ENCODE results near the gene PXYLP1.

The PXYLP1 gene

DNA sequence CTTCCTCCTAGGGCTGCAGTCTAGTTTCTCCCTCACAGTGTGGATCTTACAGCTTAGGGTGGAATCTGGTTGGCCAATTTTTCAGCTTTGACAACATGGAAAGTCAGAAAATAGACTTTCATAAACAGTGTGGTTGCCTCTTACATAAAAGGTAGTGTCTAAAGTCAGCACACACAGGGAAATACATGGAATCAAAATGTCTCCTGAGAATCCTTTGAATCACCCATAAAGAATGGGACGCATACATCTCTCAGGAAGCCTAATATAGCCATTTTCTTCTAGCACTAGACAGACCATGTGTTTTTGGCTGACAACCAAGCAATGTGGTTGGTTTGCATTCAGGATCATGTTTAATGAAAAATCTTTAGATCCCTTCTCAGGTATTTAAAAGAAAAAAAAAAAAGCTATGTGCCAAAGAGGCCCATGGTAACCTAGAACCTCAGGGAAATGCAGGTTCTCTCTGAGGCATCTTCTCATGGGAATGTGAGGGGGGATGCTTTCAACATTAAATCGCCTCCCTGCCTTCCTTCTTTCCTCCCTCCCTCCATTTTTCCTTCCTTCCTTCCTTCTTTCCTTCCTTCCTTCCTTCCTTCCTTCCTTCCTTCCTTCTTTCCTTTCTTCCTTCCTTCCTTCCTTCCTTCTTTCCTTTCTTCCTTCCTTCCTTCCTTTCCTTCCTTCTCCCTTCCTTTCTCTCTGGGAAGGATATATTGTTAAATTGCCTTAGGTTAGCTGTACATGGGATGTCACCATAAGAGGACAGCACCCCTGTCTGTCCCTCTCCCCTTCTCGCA is 102.4 kb downstream of the PXYLP1 start:
- TF ChIP-seq, protein P1, sequence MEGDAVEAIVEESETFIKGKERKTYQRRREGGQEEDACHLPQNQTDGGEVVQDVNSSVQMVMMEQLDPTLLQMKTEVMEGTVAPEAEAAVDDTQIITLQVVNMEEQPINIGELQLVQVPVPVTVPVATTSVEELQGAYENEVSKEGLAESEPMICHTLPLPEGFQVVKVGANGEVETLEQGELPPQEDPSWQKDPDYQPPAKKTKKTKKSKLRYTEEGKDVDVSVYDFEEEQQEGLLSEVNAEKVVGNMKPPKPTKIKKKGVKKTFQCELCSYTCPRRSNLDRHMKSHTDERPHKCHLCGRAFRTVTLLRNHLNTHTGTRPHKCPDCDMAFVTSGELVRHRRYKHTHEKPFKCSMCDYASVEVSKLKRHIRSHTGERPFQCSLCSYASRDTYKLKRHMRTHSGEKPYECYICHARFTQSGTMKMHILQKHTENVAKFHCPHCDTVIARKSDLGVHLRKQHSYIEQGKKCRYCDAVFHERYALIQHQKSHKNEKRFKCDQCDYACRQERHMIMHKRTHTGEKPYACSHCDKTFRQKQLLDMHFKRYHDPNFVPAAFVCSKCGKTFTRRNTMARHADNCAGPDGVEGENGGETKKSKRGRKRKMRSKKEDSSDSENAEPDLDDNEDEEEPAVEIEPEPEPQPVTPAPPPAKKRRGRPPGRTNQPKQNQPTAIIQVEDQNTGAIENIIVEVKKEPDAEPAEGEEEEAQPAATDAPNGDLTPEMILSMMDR (IDR thresholded peaks at IDR 0.05; ENCODE audit: low read depth, low read length): no peak

DNA sequence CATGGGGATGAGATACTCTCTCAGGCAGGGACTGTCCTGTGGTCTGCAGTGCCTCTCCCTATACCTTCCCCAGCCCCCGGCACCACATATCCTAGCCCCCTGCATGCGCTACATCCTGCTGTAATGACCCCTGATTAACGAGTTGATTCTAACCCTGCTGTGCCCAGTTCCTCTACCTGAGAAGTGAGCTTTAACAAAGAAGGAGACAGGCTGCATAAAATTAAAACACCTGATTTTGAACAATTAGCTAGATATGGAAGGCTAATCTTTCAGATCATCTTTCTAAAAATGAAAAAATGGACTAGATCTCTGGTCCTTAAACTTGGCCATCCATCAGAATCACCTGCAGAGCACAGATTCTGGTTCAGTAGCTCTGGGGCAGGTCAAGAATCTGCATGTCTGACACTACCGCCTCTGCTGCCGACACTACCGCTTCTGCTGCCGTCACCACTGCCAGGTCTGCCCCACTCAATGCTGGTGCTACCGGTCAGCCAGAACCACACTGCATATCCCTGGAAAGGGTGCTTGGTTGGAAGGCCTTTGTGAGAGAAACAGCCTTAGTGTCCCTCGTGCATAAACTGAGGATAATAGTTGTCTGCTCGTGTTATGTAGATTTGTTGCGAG is 103.1 kb downstream of the PXYLP1 start:
- TF ChIP-seq, protein P1 (IDR thresholded peaks at IDR 0.05; ENCODE audit: low read depth, low read length): no peak
- H3K4me3 ChIP-seq (ENCODE audit: low read depth, low read length): no peak overlapping the region

More for the DNA sequence above, 102.4 kb downstream of the PXYLP1 start:
- no peak overlapping the region for H3K4me3 ChIP-seq (ENCODE audit: low read depth, low read length)

DNA sequence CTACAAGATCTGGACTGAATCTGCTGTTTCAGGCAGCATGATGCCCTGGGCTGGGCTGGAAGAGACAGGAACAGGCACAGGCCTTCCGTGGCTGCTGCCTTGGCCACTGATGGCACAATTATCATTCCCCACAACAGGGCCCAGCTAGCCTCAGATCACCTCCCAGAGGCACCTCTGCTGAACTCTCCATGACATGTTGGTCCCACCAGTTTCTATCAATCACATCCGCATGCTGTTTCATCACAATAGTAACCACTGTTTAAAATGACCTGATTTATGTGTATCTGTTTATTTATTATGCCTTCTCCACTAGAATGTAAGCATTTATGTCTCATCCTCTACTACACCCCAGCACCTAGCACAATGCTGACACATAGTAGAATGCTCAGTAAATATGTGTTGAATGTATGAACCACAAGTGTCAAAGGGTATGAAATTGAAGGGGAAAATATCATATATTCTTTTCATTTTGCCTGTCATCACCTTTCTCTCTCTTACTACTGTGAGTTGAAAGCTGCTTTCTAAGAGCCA is 104.0 kb downstream of the PXYLP1 start:
- TF ChIP-seq, protein P1 (IDR thresholded peaks at IDR 0.05; ENCODE audit: low read depth, low read length): no peak
- no peak overlapping the region for H3K4me3 ChIP-seq (ENCODE audit: low read depth, low read length)

DNA sequence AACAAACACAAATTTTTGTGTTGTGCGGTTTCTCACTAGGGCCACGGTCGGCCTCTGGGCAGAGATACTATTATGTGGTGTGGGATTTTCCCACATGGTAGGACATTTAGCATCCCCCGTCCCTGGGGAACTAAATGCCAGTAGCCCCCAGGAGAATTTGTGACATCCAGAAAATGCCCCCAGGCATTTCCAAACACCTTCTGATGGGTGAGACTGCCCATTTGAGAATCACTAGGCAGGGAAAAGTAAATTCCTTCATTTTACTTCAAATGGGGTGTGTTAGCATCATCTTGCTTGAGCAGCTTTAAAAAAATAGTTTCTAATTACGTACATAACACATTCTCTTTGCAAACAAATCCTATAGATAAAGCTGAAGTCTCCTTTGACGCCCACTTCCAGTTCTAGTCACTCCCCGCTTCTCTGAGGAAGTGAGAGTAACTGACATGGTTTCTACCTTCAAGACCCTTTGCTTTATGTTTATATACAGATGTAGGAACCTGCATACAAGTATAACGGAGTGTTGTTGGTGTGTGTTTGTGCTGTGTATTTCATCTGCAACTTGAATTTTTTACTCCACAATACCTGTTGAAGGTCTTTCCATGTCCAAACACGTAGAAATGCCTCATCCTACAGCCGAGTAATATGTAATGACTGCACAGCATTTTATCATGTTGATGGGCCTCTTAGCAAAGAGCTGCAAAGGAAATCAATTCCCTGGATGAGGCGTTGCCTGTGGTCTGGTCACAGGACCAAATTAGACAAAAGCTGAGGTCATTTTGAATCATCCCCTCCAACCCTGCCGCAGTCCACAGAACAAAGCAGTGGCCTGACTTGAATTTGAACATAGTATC is 105.3 kb downstream of the PXYLP1 start:
- H3K4me3 ChIP-seq (ENCODE audit: low read depth, low read length): no peak overlapping the region
- TF ChIP-seq, protein P1 (IDR thresholded peaks at IDR 0.05; ENCODE audit: low read depth, low read length): no peak

DNA sequence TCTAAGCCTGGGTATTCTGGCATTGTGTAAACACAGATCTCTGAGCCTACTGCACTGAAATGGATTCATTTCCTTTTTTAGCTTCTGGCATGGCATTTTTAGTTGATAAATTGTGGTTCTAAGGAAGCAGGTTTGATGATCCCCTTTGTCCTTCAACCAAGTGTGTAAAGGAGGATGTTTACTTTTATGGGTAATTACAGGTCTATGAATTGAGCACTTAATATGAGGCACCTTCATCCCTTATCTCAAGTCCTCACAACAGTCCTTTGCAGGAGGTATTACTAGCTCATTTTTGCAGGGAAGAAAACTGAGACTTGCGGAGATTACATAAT is 105.9 kb downstream of the PXYLP1 start:
- TF ChIP-seq, protein P1 (IDR thresholded peaks at IDR 0.05; ENCODE audit: low read depth, low read length): no peak
- H3K4me3 ChIP-seq (ENCODE audit: low read depth, low read length): no peak overlapping the region

DNA sequence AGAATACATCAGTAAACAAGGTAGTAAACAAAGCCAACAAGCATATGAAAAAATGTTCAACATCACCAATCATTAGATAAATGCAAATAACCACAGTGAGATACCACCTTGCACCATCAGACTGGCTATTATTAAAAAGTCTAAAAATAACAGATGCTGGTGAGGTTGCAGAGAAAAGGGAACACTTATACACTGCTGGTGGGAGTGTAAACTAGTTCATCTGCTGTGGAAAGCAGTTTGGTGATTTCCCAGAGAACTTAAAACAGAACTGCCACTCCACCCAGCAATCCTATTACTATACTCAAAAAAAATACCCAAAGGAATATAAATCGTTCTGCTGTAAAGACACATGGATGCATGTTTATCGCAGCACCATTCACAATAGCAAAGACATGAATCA is 106.4 kb downstream of the PXYLP1 start:
- TF ChIP-seq, protein P1 (IDR thresholded peaks at IDR 0.05; ENCODE audit: low read depth, low read length): no peak
- H3K4me3 ChIP-seq (ENCODE audit: low read depth, low read length): no peak overlapping the region

All from WI38 (cell line).